ENCODE results near the gene RAB30.

Gene RAB30, protein sequence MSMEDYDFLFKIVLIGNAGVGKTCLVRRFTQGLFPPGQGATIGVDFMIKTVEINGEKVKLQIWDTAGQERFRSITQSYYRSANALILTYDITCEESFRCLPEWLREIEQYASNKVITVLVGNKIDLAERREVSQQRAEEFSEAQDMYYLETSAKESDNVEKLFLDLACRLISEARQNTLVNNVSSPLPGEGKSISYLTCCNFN

GRCh38 chr11:83071567-83072349 lies at the start of gene RAB30:
RAB30 (minus strand) TSS chr11:83071897; CDS start chr11:82997316, 74,581 bp downstream.
- peak; percentile 100 for DNase-seq

DNA sequence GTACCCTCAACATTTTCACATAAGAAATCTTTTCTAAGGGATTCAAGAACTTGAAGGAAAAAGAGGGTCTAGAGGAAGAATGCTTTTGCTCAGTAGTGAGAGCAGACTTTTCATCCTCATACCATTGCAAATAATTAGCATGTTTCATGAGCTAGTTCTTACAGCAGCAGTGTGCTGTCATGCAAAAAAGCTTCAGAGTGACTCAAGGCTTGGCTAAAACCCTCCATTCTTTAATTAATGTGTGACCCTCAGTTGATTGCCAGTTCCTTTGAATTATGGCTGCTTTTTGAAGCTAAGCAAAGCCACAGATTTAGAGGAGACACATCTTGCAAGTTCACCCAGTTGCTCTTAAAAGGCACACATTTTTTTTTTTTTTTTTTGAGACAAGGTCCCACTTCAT lies 48.6 kb upstream of the RAB30 start:
- no peak for DNase-seq

- no peak for DNase-seq
Measured at GRCh38 chr11:83119216-83119615, 47.5 kb upstream of the RAB30 start.

GRCh38 chr11:83118814-83119213 lies 47.1 kb upstream of the RAB30 start:
- no peak for DNase-seq

DNA sequence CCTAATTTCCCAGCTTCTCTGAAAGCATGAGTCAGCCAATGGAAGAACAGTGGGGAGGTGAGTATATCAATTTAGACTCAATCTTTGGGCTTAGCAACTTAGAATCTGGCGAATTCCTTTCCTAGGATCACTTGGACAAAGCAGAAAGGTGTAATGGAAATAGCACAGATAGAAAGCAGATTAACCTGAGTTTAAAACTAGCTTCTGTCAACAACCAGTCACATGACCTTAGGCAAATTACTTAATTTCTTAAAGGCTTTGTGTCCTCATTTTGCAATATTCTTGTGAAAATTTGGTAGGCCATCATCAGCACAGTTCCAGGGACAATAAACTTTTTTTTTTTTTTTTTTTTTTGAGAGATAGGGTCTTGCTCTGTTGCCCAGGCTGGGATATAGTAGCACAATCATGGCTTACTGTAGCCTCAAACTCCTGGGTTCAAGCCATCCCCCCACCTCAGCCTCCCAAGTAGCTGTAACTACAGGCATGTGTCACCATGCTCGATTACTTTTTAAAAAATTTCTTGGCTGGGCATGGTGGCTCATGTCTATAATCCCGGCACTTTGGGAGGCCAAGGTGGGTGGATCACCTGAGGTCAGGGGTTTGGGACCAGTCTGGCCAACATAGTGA lies 44.4 kb upstream of the RAB30 start:
- no peak for DNase-seq

- peak; percentile 18 for DNase-seq
Measured at GRCh38 chr11:83115551-83115950, 43.9 kb upstream of the RAB30 start.

- no peak for DNase-seq
Measured at GRCh38 chr11:83115026-83115425, 43.3 kb upstream of the RAB30 start.

DNA sequence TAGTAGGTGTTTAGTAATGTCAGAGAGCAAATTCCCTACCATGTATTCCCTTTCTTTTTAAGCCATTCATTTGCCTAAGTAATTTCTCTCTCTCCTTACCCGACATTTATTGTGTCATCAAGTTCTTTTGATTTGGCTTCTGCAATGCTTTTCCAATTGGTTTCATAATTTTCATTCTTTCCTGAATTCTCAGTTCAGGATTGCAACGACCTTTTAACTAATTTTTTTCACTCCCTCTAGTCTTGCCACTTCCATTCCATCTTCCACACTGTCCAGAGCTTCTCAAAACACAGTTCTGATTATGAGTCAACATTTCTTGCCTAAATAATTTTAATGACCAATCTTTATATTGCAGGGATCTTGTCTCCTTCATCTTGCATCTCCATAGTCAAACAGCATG lies 41.2 kb upstream of the RAB30 start:
- no peak for DNase-seq

GRCh38 chr11:83105168-83105567 lies 33.5 kb upstream of the RAB30 start:
- no peak for DNase-seq

GRCh38 chr11:83102834-83103233 lies 31.1 kb upstream of the RAB30 start:
- no peak for DNase-seq

DNA sequence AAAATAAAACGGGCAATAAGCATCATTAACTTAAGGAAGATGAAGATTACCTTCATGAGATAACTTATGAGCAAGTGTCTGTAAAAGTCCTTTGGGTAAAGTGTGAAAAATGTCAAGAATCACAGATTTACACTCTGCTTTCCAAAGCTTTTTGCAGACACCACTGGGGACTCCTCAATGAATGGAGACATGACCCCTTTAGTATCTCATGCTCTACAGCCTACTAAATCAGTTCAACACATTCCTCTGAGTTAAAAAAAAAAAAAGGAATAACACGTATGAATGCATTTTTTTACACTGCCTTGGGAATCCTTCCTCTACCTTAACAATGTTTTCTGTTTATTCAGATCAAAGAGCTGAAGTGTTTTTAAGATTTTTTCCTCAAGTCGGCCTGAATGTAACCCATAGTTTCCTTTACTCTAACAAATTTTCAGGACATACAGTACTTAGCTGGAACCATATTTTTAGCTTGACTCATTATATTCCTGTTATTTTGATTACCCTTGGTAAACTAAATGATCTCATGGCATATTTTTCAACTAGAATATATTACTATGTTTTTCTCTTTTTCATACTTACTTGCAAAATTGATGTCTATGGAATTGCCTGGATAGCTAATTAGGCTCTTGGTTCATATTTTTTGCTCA lies 25.9 kb upstream of the RAB30 start:
- no peak for DNase-seq

- no peak for DNase-seq
Measured at GRCh38 chr11:83093634-83094033, 21.9 kb upstream of the RAB30 start.

DNA sequence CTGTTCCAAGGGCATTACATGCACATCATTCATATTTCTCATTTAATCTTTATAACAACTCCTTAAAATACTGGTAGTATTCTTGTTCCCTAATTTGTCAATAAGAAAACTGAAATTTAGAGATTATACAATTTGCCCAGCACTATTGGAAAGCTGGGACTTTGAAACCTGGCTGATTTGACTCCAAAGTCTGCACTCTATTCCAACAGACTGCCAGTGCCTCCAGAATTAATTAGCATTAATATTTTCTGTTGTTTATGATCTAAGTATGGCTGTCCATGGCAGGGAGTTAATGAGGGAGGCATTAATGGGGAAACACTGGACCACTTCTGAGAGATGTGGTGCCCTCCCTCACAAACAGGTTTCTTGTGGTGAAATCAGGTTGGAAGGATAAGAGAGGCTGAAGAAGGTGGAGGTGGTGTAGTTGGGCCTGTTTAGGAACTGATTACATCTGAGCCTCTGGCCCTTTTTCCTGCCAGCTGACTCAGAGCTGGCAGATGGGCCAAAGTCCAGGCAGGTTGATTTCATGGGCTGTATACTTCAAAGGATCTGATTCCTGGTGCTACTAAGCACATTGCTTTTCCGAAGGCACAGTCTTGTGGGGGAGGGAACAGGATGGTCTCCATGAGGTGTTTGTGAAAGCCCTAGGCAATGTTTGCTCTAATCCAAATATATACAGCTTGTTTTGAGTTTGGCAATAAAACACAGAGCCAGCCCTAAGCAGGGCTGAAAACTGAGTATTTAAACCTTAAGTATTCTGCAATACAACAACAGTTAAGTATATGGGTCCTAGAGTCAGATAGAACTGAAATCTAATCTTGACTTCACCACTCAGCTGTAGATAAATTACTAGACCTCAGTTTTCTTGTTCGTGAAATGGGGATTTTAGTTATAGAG lies 21.0 kb upstream of the RAB30 start:
- peak; percentile 19 for DNase-seq

GRCh38 chr11:83088965-83089364 lies 17.3 kb upstream of the RAB30 start:
- DNase-seq = peak; percentile 50

- peak; percentile 54 for DNase-seq
Measured at GRCh38 chr11:83087035-83087434, 15.3 kb upstream of the RAB30 start.

DNA sequence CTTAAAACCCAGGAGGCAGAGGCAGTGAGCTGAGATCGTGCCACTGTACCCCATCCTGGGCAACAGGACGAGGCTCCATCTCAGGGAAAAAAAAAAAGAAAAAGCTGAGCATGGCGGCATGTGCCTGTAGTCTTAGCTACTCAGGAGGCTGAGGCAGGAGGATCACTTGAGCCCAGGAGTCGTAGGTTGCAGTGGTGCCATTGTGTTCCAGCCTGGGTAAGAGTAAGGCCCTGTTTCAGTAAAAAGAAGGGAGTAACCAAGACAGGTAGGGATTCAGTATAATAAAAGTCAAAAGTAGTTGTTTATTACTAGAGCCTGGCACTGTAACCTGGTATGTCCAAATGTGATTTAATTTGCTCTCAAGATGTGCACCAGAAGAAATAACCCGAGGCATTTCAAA lies 8.1 kb upstream of the RAB30 start:
- no peak for DNase-seq

- no peak for DNase-seq
Measured at GRCh38 chr11:83078269-83078668, 6.6 kb upstream of the RAB30 start.

DNA sequence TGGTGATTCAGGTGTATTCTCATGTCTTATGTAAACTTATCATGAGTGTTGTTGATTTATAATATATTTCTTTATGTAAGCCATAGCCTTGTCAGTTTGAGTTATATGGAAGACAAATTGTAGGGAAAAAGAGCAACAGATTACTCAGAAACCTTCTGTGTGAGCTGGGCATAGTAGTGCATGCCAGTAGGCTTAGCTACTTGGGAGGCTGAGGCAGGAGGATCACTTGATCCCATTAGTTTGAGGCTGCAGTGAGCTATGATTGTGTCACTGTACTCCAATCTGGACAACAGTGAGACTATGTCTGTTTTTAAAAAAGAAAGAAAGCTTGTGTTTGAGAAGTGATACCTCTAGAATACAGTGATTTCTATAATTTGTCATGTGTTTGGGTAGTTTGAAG lies 2.2 kb upstream of the RAB30 start:
- no peak for DNase-seq

DNA sequence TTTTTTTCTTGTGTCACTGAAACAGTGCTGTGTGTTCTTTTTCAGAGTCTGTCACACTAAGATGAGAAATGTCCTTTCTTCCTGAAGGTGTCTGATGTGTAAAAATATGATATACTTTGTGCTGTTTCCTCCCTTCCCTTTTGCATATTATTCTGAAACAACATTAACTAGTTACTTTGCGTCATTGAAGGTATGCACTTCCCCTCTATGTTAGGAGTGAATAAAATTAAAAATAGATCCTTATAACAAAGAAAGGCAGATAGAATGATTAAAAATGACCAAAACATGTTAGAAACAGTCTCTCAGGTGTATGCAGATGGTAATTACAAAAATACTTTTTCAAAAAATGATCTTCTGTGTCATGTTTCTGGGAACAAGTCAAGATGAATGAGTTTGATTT lies 1.6 kb upstream of the RAB30 start:
- DNase-seq = no peak

DNA sequence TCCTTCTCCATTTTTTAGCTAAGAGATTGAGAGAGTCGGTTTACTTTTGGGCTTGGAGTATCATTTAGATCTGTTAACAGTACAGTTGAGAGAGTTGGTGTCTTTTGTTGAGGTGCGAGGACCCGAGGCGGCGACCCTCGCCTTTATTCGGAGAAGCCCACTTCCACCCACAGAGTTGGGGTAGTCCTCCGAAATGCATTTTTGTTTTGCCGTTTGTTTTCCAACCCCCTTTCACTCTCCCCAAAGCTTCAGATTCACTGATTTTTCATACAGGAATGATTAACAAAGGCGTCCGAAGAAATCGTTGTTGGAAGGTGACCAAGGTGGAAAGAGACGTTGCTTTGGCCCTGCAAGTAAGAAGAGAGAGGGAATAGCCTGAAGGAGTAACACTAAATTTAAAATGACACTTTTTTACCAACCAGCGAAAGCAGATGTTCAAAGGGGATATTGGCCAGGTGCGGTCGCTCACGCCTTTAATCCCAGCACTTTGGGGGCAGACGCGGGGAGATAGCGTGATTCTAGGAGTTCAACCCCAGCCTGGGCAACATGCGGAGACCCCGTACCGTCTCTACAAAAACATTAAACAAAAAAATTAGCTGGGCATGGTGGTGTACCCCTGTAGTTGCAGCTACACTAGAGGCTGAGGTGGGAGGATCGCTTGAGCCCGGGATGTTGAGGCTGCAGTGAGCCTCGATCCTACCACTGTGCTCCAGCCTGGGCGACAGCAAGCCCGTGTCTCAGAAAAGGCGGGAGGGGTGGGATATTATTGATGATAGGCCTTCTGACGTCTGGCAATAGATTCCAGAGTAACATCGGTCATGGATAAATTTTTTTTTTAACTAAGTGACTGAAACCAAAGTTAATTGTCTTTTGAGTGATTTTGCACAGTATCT lies 899 bp upstream of the RAB30 start:
- DNase-seq = peak; percentile 24

DNA sequence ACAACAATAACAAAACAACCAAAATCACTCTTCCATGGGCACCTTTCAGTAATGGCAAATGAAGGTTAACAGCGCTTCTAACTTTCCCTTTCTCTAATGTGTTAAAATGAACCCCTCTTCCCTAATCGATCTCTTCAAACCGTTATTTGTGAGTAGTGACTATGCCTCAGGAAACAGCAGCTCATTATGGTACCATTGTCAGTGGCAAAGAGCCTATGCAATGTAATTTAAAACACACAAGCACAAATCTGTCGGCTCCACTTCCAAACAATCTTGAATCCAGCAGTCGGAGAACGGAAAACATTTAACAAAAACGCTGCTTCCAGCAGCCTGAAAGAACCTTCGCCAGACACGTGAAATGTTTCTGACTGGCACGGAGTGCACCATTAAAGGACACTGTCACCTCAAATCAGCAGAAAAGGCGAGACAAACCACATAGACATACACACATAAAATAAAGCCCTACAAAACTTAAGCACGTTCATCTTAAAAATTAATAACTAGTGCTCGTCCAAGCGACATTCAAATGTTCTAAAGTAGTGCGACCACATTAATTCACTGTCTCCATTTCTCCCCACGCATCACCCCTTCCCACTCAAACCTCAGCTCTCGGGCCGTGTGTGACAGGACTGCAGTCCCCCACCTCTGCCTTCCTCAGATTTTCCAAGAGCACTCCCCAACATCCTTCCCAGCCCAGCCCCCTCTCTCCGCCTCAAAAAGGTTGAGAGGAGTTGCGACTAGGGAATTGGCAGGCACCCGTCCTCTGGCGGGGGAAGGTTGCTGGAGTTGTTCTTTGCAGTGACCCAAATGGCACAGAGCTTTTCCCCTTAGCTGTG lies 748 bp downstream of the RAB30 start:
- DNase-seq = peak; percentile 32

Data from hematopoietic multipotent progenitor cell treated with erythropoietin and hydrocortisone succinate and interleukin-3 and kit ligand, for 4 days (in vitro differentiated cells).